GM11168 (cell line): ENCODE data around the gene KRT4.
"Not testable (repeated sequence)": the region's sequence is repeated elsewhere in the genome, so short reads cannot be mapped to it uniquely, and the experiment has no call there.

Experiments
- in situ Hi-C: fragments of 300-500 bp; cut with MboI; formaldehyde crosslinking; loops from one replicate; pipeline ENCODE4 v1.12.0; 2022; ENCODE audit warnings: low sequenced_read_pairs; ENCODE audit not compliant: unreplicated experiment

KRT4 gene

DNA sequence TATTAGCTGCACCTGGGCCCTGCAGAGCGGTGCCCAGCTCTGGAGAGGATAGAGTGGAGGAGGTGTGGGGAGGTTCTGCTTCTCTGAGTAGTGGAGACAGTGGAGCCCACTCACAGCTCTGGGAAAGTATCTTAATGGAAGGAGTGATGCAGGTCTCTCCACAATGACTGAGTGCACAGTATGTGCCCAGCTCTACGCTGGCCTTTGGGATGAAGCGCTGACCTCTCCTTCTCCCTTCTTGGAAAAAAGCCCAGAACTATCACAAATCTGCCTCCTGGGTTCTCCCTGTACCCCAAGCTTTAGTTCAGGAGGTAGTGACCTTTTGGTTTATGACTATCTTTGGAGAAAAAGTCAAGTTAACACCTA lies 17.5 kb downstream of the KRT4 start:
- in situ Hi-C loops: no loop called here

DNA sequence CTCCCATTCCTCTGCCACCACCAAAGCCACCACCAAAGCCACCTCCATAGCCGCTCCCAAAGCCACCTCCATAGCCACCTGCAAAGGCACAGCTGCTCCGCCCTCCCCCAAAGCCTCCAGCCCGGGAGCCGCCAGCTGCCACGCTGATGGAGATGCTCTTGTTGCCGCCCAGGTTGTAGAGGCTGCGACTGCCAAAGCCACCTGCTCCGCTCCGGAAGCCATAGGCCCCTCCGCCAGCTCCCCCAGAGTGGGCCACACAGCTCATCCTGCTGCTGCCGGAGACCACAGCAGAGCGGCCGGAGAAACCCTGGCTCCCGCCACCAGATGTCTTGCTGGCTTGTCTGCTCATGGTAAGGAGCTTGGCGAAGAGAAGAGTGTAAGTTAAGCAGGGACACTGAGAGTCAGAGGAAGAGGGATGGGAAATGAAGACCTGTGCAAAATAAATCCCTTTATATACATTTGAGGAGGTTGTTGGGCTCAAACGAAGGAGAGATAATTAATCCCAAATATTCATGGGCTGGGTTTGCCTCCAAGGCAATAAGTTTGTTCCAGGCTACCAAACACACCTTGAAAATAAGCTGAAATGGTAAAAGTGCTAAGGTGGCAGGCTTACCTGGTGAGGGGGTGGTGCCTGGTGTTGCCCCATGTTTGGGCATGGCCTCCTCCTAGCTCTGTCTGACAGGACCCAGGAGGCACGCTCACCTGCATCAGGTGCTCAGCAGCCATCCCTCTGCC lies 18.1 kb downstream of the KRT4 start, which contains the start of gene KRT3:
Gene KRT3, minus strand, starts transcription at position 424 of the 735 bp plus-strand sequence. Its CDS starts 75 bp downstream, at position 349.
- in situ Hi-C loops: no loop called here

DNA sequence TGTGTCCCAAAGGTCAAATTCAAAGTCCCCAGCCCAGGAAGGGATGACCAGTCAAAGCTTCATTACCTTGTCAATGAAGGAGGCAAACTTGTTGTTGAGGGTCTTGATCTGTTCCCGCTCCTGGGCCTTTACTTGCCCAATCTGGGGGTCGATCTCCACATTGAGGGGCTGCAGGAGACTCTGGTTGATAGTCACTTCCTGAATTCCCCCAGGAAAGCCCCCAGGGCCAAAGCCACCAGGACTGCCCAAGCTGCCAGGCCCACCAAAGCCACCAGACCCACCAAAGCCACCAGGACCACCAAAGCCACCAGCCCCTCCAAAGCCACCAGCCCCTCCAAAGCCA lies 18.6 kb downstream of the KRT4 start:
- in situ Hi-C loops: not testable (repeated sequence)

DNA sequence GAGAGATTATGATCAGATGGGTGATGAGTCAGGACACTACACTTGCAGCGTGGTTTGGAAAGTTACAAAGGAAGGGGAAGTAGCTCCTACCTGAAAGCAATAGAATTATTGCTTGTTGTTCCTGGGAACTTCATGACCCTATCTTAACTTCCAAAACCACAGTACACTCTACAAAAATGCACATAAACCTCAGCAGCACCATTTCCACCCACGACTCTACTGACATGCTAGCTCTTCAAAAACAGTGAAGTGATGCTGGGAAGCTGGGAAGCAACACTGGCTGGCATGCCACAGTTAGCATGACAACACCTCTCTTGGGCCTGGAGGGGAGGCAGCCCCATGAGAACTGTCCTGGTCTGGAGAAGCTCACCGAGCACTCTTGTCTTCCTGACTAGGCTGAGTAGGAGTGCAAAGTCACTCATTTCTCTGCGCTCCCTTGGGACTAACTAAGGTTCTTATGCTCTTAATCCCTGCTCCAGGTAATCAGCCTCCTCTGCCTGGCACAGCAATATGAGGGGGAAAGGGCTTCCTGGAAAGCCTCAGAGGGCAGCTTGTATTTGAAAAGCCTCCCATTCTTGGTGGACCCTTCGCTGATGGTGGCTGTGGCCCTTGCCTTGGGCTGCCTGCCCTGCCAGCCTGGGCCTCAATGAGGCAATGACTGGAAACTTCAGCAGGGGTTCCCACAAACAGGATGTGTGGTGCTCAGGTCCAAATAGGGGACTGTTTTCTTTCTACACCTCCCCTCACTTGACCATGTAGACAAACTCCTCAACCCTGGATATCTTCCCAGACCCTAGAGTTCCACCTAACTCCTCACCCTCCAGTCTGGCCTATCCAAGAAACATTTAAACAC lies 19.2 kb downstream of the KRT4 start:
- in situ Hi-C loops: no loop called here

DNA sequence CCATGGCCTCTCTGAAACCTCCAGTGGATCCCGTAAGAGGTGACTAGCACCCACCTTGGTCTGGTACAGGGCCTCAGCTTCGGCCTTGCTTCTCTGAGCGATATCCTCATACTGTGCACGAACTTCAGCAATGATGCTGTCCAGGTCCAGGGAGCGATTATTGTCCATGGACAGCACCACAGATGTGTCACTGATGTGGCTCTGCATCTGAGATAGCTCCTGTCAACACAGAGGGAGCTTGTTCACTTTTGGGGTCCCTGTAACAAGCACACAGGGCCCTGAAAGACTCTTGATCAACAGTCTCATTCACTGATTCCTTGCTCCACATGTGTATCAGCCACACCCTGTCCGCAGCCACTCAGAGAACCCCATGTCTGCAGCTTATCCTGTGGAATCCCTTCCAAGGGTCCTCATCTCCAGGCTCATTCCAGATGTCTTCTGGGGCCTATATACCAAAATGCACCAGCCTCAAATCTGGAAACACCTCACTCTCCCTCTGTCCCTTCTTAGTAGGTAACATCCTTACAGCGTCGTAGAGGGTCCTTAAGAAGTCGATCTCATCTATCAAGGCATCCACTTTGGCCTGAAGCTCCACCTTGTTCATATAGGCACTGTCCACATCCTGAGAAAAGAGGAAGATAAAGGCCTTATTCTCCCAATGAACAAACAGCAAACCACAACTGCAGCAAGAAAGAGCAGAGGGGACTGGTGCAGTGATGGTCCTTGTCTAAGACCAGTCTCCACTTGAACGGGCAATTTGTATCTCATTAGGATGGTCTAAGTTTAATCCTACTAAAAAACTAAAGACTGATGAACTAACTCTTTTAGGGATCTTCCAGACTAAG lies 21.5 kb downstream of the KRT4 start:
- in situ Hi-C loops: no loop called here

DNA sequence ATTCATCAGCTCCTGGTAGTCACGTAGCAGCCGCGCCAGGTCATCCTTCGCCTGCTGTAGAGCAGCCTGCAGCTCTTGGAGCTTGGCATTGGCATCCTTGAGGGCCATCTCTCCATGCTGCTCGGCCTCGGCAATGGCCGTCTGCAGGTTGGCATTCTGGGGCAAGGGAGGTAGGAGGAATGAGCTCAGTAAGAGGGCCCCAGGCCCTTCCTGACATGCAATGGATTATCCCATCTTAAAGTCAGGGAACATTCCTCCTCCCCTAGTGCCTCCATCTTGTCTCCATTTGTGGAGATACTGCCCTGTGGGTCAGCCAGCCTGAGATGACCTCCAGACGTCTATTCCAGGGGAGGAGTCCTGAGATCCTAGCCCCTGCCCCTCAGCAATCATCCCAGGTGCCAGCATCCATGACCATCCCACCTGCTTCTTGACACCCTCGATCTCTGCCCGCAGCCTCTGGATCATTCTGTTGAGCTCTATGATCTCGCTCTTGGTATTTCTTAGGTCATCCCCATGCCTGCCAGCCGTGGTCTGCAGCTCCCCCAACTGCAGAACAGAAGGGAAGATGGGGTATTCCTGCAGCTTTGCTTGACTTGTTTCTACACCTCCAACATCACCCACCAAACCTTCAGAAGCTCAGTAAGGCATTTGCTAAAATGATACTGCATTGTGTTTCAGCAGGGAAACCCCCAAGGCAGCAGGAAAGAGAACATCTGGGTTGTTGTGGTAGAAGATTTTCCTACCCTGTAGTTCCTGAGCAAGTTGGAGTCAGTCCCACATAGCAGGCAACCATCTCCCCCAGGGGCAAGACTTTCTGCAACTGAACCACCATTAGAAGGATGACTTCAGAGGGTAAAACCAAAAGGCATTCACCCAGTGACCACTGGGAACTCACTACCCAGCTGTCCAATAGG lies 22.4 kb downstream of the KRT4 start:
- in situ Hi-C loops: no loop called here

DNA sequence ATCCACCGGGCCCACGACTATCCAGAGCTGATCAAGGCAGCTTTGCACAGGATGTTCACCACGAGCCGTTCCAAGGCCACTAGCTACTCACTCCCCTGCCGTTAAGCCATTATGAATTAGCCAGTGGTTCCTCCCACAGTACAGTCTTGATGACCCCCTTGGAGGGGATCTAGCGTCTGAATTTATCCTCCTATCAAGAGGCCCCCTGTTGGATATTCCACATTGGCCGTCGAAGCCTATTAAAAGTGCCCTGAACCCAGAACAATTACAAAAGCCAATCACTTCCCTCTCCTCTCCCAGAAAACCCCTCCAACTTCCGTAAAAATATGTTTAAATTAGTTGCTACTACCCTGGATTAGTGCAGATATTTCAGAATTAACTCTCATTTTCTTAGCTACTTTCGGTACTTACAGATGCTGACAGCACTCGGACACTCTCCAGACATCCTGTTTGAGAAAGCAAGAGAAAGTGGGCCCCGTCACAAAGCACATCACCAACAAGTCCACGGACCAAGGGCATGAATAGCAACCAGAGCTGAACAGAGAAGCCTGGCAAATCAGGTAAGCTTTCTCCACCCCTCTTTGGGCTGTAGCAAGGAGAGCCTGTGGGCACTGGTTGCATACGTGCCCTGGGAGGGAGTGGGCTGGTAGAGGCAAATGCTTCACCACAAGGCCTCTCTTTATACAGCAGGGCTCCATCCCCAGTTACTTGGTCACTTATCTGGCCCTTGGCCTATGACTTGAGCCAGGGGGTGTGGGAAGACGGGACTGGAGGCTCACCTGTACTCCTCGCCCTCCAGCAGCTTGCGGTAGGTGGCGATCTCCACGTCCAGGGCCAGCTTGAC lies 23.3 kb downstream of the KRT4 start:
- in situ Hi-C loops: no loop called here

DNA sequence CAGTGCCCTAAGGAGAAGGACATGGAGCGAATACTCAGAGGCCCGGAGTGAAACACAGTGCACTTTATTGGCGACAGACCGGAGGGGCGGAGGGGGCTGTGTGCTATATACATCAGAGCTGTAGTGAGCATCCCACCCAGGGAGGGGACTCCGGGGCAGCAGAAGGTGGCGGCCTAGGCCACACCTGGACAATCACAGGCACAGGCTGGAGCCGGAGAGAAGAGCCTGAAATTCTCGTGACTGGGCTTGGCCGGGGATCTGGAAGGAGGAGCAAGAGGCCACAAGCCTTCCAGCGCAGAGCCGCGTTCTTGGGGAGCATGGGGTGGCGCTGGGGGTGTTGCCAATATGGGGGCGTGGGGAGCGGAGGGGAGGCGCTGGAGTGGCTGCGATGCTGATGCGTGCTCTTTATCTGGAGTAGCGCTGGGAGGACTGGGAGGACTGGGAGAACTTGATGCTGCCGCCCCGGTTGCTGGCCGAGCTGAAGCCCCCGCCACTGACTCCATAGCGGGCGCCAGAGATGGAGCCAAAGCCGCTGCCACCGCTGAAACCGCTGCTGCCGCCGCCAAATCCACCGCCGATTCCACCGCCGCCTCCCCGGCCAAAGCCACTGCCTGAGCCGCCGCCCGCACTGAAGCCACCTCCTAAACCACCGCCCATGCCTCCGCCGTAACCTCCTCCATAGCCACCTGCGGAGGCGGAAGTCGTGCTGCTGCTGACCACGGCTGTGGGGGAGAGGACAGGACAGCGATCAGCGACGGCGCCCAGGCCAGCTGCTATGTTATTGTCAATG lies 24.1 kb downstream of the KRT4 start:
- in situ Hi-C loops: no loop called here

DNA sequence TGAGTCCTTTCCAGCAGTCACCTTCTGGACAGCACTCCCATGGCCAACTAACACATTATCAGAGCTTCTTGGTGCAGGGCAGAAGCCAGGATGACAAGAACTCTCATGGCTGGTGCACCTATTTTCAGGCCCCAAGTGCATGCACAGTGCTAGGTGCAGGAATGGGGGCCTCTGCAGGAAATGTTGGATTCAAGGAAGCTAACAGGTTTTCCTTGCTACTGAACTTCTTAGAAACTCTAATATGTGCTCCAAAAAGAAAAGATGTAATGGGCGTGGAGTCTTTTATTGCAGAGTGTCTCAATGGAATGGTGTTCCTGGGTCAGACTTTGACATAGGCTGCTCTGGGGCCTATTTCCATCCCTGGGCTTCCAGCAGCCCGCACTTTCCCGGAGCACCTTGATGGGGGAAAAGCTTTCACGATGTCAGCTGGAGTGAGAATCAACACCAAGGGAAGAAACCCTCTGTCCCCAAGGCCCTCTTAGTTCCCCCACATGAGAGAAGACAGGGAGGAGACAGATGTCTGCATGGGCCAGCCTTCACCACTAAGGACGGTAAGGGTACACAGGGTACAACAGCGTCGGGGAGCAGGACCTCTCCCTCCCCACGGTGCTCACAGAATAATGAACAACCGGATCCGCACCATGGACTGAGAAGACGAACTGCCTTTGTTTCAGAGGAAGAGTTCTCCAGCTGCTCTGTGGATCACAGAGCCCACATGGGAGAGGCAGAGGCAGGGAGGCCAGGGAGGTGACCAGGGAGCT lies 24.9 kb downstream of the KRT4 start:
- in situ Hi-C loops: no loop called here

DNA sequence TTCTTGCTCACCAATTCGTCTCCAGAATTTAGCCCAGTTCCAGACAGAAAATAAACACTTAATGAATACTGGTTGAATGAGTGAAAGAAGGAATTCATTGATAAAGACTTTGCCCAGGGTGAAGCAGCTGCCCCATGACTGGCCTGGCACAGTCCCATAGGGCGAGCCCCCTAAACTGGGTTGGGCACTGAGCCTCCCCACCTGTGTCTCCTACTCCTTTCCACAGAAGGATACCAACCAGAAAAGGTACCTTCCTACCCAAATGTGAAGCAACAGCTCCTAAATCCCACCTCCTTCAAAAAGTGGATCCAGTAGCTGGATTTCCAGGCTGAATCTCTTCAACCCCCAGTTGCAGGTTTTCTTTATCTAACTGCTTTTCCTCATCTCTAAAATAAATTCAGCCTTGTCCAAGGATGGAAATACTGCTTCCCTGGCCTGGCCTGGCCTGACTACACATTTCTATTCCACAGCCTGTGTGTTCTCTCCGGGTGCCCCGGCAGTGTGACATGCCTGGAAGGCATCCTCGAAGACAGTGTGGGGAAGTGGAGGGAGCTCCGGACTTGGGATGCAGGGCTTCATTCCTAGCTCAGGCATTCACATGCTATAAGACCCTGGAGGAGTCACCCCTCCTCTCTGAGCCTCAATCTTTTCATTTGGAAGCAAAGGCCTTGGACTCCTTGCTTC lies 25.6 kb downstream of the KRT4 start:
- in situ Hi-C loops: no loop called here

DNA sequence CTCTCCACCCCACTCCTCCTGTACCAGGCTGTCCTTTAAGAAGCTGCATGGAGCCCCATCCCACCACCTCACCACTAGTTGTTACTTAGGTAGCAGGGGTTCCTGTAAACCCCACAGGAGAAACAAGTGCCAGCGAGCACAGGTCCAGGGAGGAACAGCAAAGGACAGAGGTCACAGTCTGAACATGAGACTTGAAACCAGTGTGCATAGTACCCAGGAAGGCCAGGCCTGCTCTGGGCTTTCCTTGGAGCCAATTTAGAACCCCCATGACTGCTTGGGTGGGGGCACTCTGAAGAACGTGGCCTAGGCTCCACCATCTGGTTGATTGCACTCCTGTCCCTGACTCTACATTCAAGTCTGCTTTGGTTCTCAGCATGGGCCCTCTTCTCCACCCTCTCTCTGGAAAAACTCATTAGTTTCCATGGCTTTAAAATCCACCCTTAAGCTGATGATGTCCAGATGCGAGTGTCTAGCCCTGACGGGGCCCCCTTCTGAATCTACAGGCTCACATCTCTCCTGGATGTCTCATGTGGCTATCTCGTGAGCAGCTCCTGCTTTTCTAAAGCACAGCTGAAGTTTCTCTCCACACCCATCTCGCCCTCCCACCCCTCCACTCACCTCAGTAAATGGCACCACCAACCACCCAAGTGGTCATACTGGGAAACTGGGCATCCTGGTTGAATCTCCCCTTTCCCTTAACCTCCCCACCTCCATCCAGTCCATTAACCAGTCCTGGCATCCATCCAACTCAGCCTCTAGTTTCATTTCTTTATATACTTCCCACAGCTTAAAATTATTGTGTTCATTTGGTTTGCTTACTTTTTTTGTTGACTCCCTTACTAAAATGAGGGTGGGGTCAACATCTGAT lies 26.4 kb downstream of the KRT4 start:
- in situ Hi-C loops: no loop called here

DNA sequence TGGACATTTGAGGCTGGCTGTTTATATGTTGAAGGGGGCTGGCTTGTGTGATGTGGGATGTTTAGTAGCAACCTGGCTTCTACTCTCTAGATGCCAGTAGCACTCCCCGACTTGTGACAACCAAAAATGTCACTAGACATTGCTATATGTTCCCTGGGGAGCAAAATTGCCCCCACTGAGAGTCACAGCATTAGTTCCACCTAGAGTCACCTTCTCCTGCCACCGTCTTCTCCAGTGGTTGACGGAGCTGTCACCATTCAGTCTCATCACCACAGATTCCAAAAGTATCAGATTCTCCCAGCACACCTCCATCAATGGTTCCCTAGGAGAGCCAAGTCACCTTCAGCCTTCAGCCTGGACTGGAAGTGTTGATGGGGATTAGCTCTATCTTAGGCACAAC lies 29.0 kb downstream of the KRT4 start:
- in situ Hi-C loops: no loop called here

DNA sequence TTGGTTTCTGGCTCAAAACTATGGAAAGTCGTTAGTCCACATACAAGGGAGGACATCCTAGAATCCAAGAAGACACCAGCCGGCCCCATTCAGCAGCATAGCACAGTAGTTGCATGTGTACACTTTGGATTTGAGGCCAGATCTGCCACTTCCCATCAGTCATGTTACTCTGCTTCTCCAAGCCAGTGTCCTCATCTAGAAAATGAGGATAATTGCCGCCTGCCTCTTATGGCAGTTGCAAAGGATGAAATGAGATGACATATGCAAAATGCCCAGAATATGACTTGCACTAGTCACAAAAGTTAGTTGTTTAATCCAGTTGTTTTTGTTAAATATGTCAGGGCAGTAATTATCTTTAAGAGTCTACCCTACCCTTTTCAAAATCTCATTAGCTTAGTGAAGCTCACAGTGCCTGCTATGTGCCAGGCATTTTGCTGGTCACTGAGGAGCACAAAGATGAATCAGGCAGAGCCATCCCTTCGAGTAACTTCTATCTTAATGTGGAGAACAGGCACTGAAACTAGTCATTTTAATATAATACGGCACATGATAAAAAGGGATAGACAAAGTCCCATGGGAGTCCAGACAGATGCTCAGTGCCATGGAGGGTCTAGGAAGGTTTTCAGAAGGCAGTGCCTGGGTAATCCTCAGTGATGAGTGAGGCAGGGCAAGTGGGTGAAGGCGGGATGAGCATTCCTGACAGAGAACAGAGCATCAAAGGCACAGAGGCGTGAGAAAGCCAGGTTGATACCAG lies 30.2 kb downstream of the KRT4 start:
- in situ Hi-C loops: no loop called here

DNA sequence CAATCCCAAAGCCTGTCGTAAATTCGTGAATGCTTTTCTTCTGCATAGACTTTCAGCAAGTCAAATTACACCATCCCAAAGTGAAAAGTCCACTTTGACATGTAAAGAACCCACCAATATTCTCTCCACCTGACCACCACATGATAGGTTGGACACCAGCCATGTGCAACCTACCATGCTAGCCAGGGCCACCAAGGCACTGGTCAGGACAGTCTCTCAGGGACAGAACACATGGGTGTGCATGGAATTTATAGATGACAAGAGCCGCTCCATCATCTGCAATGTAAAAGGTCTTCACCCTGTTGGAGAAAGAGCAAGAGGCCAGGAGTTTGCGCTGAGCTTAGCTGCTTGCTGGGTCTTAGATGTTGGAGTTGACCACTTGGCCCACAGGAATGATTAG lies 31.4 kb downstream of the KRT4 start:
- in situ Hi-C loops: no loop called here

DNA sequence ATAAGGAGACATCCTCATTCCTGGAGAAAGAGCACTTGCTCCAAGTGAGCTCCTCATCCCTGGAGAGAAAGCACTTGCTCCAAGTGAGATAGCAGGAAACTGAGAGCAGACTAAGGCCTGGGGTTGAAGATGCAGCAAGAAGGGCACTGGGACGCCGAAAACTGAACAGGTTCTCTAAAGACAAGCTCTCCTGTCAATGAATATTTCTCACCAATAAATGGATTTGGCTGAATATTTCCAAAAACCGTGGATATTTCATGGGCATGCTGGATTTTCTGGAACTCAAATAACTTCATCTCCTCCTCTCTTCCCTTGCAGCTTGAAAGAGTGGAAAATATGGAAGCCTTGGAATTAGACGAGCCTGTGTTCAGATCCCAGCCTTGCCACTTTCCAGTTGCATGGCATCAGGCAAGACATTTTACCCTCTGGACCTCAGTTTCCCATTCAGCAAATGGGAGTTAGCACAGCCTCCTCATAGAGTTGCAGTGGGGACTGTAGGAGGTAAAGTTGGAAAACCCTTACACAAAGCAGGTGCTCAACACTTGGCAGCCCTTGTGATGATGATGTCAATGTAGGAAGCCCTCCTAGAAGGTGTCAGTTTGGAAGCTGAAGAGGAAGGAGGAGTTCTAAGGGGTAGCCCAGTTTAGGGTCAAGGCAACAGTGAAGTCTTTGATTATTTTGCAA lies 32.4 kb downstream of the KRT4 start:
- in situ Hi-C loops: no loop called here
